ENCODE data around the gene CNIH3.

GRCh38 chr1:224789311-224789710 lies 173.2 kb downstream of the CNIH3 start:
- TF ChIP-seq POLR2A (IDR thresholded peaks at IDR 0.05), result no peak
- no peak for TF ChIP-seq CTCF (IDR thresholded peaks at IDR 0.05)
